Kidney epithelial cell (primary cell): ENCODE results near the gene CABP1. TPM values are rescaled to one million over a fixed set of nuclear protein-coding genes. Genes with fewer than 3 reads are reported as not detected.

Source experiments
- DNase-seq: peaks from one replicate; pipeline ENCODE4 v3.0.0-alpha.2; 2010; ENCODE audit warnings: low read depth
- H3K27me3 ChIP-seq: 2 replicates; pipeline ENCODE4 v1.6.0; 2011; ENCODE audit warnings: low read length; ENCODE audit not compliant: control insufficient read depth, insufficient read depth
- H3K36me3 ChIP-seq: 2 replicates; pipeline ENCODE4 v1.5.1; 2011; ENCODE audit warnings: low read length; ENCODE audit not compliant: control insufficient read depth, insufficient read depth
- H3K4me3 ChIP-seq: 2 replicates; pipeline ENCODE4 v1.5.1; 2011; ENCODE audit warnings: low read depth, mild to moderate bottlenecking, control low read depth, low read length
- CTCF ChIP-seq: IDR thresholded peaks from 2 replicates; pipeline ENCODE4 v1.5.1; 2011; ENCODE audit warnings: mild to moderate bottlenecking, moderate library complexity, low read length, control low read depth, inconsistent platforms; ENCODE audit not compliant: insufficient read depth, poor library complexity, severe bottlenecking
- total RNA-seq: library from RNA; depleted of rRNA; stranded (reverse); fragments of >200 nt; gene quantifications from 2 replicates; pipeline ENCODE4 v1.2.3, GENCODE V29; 2015

Gene CABP1
- total RNA-seq, 1 donor from 2014 or later, result not detected

- no peak for DNase-seq
- no peak for TF ChIP-seq CTCF
- Histone ChIP-seq H3K4me3 (peak overlapping the region; percentile 85), H3K27me3 (no peaks in the 10 kb centered on the region), H3K36me3 (no peaks in the 10 kb centered on the region)
Observed at GRCh38 chr12:120687578-120688289, 47.3 kb downstream of the CABP1 start.

DNA sequence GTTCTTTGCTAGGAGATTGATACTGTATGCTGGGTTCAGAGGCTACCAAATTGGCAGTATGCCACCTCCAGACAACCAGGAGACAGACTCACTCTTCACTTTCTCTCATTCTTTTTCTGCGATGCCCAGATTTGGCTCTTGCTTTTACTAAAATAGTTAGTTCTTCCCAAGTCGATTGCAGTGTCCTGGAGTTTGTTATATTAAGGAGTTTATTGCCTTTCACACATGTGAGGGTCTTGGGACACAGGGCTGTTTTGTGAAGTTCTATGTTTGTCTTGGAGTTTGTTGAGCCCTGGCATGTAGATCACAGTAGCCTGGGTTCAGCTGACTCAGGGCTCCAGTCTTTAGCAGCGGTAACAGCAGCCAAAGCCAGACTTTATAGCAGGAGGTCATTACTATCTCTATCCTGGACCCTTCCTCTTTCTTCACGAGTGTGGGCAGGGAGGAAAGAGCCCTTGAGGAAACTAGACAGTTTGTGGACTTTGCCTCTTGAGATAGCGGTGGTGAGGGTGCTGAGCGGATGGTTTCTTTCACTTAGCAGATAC, 48.2 kb downstream of the CABP1 start:
- DNase-seq, result no peak
- Histone ChIP-seq H3K4me3 (peak overlapping the region; percentile 85), H3K27me3 (no peaks in the 10 kb centered on the region), H3K36me3 (no peaks in the 10 kb centered on the region)
- no peak for TF ChIP-seq CTCF

- H3K4me3 ChIP-seq, result peak overlapping the region; percentile 85
- TF ChIP-seq CTCF, result no peak
- no peak for DNase-seq
Observed at GRCh38 chr12:120689397-120690082, 49.1 kb downstream of the CABP1 start.

DNA sequence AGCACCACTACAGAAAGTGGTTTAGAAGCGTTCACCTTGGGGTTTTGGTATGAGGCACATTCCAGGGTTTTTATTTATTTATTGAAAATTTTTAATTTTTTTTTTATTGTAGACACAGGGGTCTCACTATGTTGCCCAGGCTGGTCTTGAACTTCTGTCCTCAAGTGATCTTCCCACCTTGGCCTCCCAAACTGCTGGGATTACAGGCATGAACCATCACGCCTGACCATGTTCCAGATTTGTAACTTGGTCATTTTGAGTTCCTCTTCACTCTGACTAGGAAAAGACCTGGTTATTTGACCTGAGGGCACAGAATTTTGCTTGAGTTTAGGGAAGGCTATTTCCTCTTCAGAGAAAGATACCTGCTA, 49.6 kb downstream of the CABP1 start:
- no peak for TF ChIP-seq CTCF
- DNase-seq, result no peak
- Histone ChIP-seq H3K36me3 (peaks cover 1% of the 10 kb centered on the region), H3K27me3 (no peaks in the 10 kb centered on the region), H3K4me3 (no peak overlapping the region)

More at GRCh38 chr12:120689397-120690082, 49.1 kb downstream of the CABP1 start:
- Histone ChIP-seq H3K27me3 (no peaks in the 10 kb centered on the region), H3K36me3 (peaks cover 1% of the 10 kb centered on the region)

DNA sequence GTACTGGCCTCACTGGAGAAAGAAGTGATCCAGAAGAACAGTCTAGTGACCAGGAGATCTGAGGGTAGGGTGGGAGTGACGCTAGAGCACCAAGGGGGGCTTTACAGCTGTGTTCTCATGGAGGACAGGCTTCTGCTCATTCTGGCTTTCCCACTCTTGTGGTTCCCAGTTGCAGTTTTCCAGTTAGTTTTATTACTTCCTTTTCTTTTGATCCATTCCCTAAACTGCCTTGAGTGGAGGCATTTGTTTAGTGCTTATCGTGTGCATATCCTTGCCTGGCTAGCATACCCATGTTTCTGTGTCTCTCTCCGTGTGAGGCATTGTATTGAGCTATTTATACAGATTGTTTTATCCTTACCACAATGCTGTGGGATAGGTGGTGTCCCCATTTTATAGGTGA, 50.6 kb downstream of the CABP1 start:
- no peak for TF ChIP-seq CTCF
- H3K4me3 ChIP-seq, result no peak overlapping the region
- DNase-seq, result no peak
- peaks cover 1% of the 10 kb centered on the region for H3K36me3 ChIP-seq
- no peaks in the 10 kb centered on the region for H3K27me3 ChIP-seq
